Small intestine (tissue), 16 donors: ENCODE data around the gene BCAP31. TPM values are rescaled to one million over a fixed set of nuclear protein-coding genes. Genes with fewer than 3 reads are reported as not detected.

Experiments
- DNase-seq, 2 donors: peaks; one replicate each; pipeline versions ENCODE4 v3.0.0 to v3.0.0-alpha.2; 2013
- FAIRE-seq: peaks from 2 replicates; lab custom pipeline; 2012; peaks lifted over from hg19 to GRCh38; lab: Jason Lieb, UNC
- H3K27ac ChIP-seq, 3 donors: one replicate each; pipeline ENCODE4 v1.5.1; 2013; ENCODE audit warnings: low read length in 2 of 3, mild to moderate bottlenecking in 2 of 3, control low read depth in 1 of 3, inconsistent platforms in 1 of 3, low read depth in 1 of 3, moderate library complexity in 1 of 3
- H3K27me3 ChIP-seq, 3 donors: one replicate each; pipeline ENCODE4 v1.6.1; 2013; ENCODE audit warnings: low read length in 3 of 3, inconsistent platforms in 1 of 3; ENCODE audit not compliant: control insufficient read depth in 3 of 3, insufficient read depth in 3 of 3
- H3K36me3 ChIP-seq, 3 donors: one replicate each; pipeline ENCODE4 v1.6.1; 2013; ENCODE audit warnings: low read length in 3 of 3, inconsistent platforms in 1 of 3, low read depth in 1 of 3, mild to moderate bottlenecking in 1 of 3, moderate library complexity in 1 of 3; ENCODE audit not compliant: control insufficient read depth in 3 of 3, insufficient read depth in 2 of 3
- H3K4me1 ChIP-seq, 3 donors: one replicate each; pipeline ENCODE4 v1.6.1; 2013; ENCODE audit warnings: low read length in 2 of 3, inconsistent platforms in 1 of 3, low read depth in 1 of 3, mild to moderate bottlenecking in 1 of 3, moderate library complexity in 1 of 3; ENCODE audit not compliant: control insufficient read depth in 3 of 3, insufficient read depth in 2 of 3
- H3K4me3 ChIP-seq, 3 donors: one replicate each; pipeline ENCODE4 v1.5.1; 2013; ENCODE audit warnings: low read length in 3 of 3, control low read depth in 1 of 3, inconsistent platforms in 1 of 3, low read depth in 1 of 3, mild to moderate bottlenecking in 1 of 3, moderate library complexity in 1 of 3
- H3K9me3 ChIP-seq, 2 donors: one replicate each; pipeline ENCODE4 v1.6.1; 2013; ENCODE audit warnings: low read depth in 1 of 2, low read length in 1 of 2; ENCODE audit not compliant: control insufficient read depth in 2 of 2, insufficient read depth in 1 of 2
- WGBS, 3 donors: extraction: QIAGEN DNeasy Blood & Tissue Kit; methylation state at CpG; one replicate each; pipeline ENCODE4 v1.1.7; 2013; 5-methylcytosine and 5-hydroxymethylcytosine counted together
- long read RNA-seq, 10 donors: transcript quantifications; one replicate each; lab custom pipeline, GENCODE V29; 2026
- polyA plus RNA-seq, 4 donors: library from polyadenylated mRNA; stranded (reverse) in 3 of 4; unstranded in 1 of 4; fragments of 200-250 nt in 3 of 4; fragments of 120-200 nt in 1 of 4; gene quantifications; one replicate each; pipeline versions ENCODE4 v1.2.1 to v1.2.3, GENCODE V29; 2013
- donor health status: healthy with polysubstance abuse.
- donor health status: control.
- donor health status: control.
- donor health status: Bipolar disorder and iron deficiency.
- donor health status: healthy.

BCAP31 gene
- polyA plus RNA-seq, result 100 to 1,000 TPM in 2 of 4 donors, 10 to 100 TPM in 2; 68.4 to 243 (median 152) TPM
- long read RNA-seq, donor 1, transcript BCAP31-201 (8 exons, 1,643 nt), result major isoform, 182 of 284 reads
- long read RNA-seq, donor 1, transcript BCAP31-211 (4 exons, 573 nt), result minor isoform, 7 of 284 reads
- long read RNA-seq, donor 1, partial matches to known transcripts, result 66 of 284 reads
- long read RNA-seq, donor 1, other reads (novel, unspliced or antisense), result 25 of 284 reads
- long read RNA-seq, donor 2, transcript BCAP31-201 (8 exons, 1,643 nt), result major isoform, 33 of 41 reads
- long read RNA-seq, donor 2, partial matches to known transcripts, result 0 of 41 reads
- long read RNA-seq, donor 2, other reads (novel, unspliced or antisense), result 5 of 41 reads
- long read RNA-seq, donor 3, transcript BCAP31-201 (8 exons, 1,643 nt), result major isoform, 33 of 75 reads
- long read RNA-seq, donor 3, partial matches to known transcripts, result 29 of 75 reads
- long read RNA-seq, donor 3, other reads (novel, unspliced or antisense), result 10 of 75 reads
- long read RNA-seq, donor 4, partial matches to known transcripts, result 0 of 1 reads
- long read RNA-seq, donor 4, other reads (novel, unspliced or antisense), result 0 of 1 reads
- long read RNA-seq, donor 5, transcript BCAP31-201 (8 exons, 1,643 nt), result major isoform, 21 of 28 reads
- long read RNA-seq, donor 5, partial matches to known transcripts, result 5 of 28 reads
- long read RNA-seq, donor 5, other reads (novel, unspliced or antisense), result 0 of 28 reads
- long read RNA-seq, donor 6, transcript BCAP31-201 (8 exons, 1,643 nt), result major isoform, 74 of 99 reads
- long read RNA-seq, donor 6, partial matches to known transcripts, result 13 of 99 reads
- long read RNA-seq, donor 6, other reads (novel, unspliced or antisense), result 8 of 99 reads
- long read RNA-seq, donor 7, transcript BCAP31-201 (8 exons, 1,643 nt), result major isoform, 46 of 69 reads
- long read RNA-seq, donor 7, partial matches to known transcripts, result 15 of 69 reads
- long read RNA-seq, donor 7, other reads (novel, unspliced or antisense), result 7 of 69 reads
- long read RNA-seq, donor 8, transcript BCAP31-201 (8 exons, 1,643 nt), result major isoform, 7 of 7 reads
- long read RNA-seq, donor 8, partial matches to known transcripts, result 0 of 7 reads
- long read RNA-seq, donor 8, other reads (novel, unspliced or antisense), result 0 of 7 reads
- long read RNA-seq, donor 9, transcript BCAP31-201 (8 exons, 1,643 nt), result major isoform, 14 of 19 reads
- long read RNA-seq, donor 9, partial matches to known transcripts, result 5 of 19 reads
- long read RNA-seq, donor 9, other reads (novel, unspliced or antisense), result 0 of 19 reads
- long read RNA-seq, donor 10, transcript BCAP31-201 (8 exons, 1,643 nt), result major isoform, 80 of 114 reads
- long read RNA-seq, donor 10, partial matches to known transcripts, result 27 of 114 reads
- long read RNA-seq, donor 10, other reads (novel, unspliced or antisense), result 0 of 114 reads

- H3K4me3 ChIP-seq, result peak within 1 kb of the TSS; percentile 57 to 75 (median 65)
- peak within 1 kb of the TSS; percentile 92 to 96 (median 93) for H3K27ac ChIP-seq
- H3K9me3 ChIP-seq, result no peaks in the 10 kb centered on the region
- DNase-seq, result peak; percentile 88 to 93
- H3K36me3 ChIP-seq, result peaks cover 0 to 33% (median 0%) of the 10 kb centered on the region in 3 donors
- no peaks in the 10 kb centered on the region for H3K27me3 ChIP-seq
- peaks cover 0 to 44% (median 4%) of the 10 kb centered on the region in 3 donors for H3K4me1 ChIP-seq
- no peak for FAIRE-seq
- 0 to 23% (median 20%) methylated on average over 1 to 72 of the region's 88 CpGs for WGBS, 3 donors
Measured at GRCh38 chrX:153724252-153725038, at the start of gene BCAP31, which contains the start of gene ABCD1. Gene BCAP31 (minus strand): TSS chrX:153724387. CDS start chrX:153723244, 1,143 bp downstream. Gene ABCD1 (plus strand): TSS chrX:153724856. CDS start chrX:153725267, 411 bp downstream.

- Histone ChIP-seq H3K27ac (no peak overlapping the region), H3K4me3 (no peak overlapping the region), H3K36me3 (no peaks in the 10 kb centered on the region), H3K27me3 (no peaks in the 10 kb centered on the region), H3K9me3 (no peaks in the 10 kb centered on the region), H3K4me1 (no peaks in the 10 kb centered on the region)
- DNase-seq (no peak), FAIRE-seq (no peak)
- 86 to 96% (median 92%) methylated on average over 10 to 23 of the region's 23 CpGs for WGBS, 3 donors
Measured at GRCh38 chrX:153773218-153773611, 49.0 kb upstream of the BCAP31 start.

GRCh38 chrX:153772316-153773217, 48.4 kb upstream of the BCAP31 start:
- no peaks in the 10 kb centered on the region for H3K4me1 ChIP-seq
- H3K36me3 ChIP-seq, result no peaks in the 10 kb centered on the region
- H3K27ac ChIP-seq, result no peak overlapping the region
- FAIRE-seq (no peak), DNase-seq (no peak)
- H3K27me3 ChIP-seq, result no peaks in the 10 kb centered on the region
- WGBS, 3 donors, result 59 to 76% (median 74%) methylated on average over 11 to 21 of the region's 21 CpGs
- H3K4me3 ChIP-seq, result no peak overlapping the region
- no peaks in the 10 kb centered on the region for H3K9me3 ChIP-seq

GRCh38 chrX:153771415-153772315, 47.5 kb upstream of the BCAP31 start:
- Histone ChIP-seq H3K9me3 (no peaks in the 10 kb centered on the region), H3K36me3 (no peaks in the 10 kb centered on the region), H3K27me3 (no peaks in the 10 kb centered on the region), H3K4me3 (no peak overlapping the region), H3K4me1 (no peaks in the 10 kb centered on the region), H3K27ac (no peak overlapping the region)
- FAIRE-seq, result no peak
- WGBS, 3 donors, result 80 to 90% (median 82%) methylated on average over 24 to 37 of the region's 37 CpGs
- DNase-seq, result no peak

GRCh38 chrX:153770601-153771414, 46.6 kb upstream of the BCAP31 start:
- FAIRE-seq, result no peak
- no peak overlapping the region for H3K27ac ChIP-seq

More at GRCh38 chrX:153770601-153771414, 46.6 kb upstream of the BCAP31 start:
- DNase-seq, result no peak
- no peak overlapping the region for H3K4me3 ChIP-seq
- H3K36me3 ChIP-seq, result no peaks in the 10 kb centered on the region
- no peaks in the 10 kb centered on the region for H3K27me3 ChIP-seq
- WGBS, 3 donors, result 91 to 94% (median 92%) methylated on average over 14 to 18 of the region's 18 CpGs
- H3K4me1 ChIP-seq, result no peaks in the 10 kb centered on the region
- no peaks in the 10 kb centered on the region for H3K9me3 ChIP-seq
